Glomerular visceral epithelial cell (primary cell): ENCODE data around the gene COPS2.
"Not testable (repeated sequence)": the region's sequence is repeated elsewhere in the genome, so short reads cannot be mapped to it uniquely, and the experiment has no call there.

ENCODE experiments used
- DNase-seq: peaks from one replicate; pipeline ENCODE4 v3.0.0-alpha.2; 2016; ENCODE audit errors: extremely low spot score

The COPS2 gene

GRCh38 chr15:49155110-49155833 lies at the start of gene COPS2:
COPS2 (minus strand) TSS chr15:49155599; CDS start chr15:49155578, 21 bp downstream.
- peak; percentile 97 for DNase-seq

GRCh38 chr15:49200347-49200746 lies 44.9 kb upstream of the COPS2 start:
- no peak for DNase-seq

DNA sequence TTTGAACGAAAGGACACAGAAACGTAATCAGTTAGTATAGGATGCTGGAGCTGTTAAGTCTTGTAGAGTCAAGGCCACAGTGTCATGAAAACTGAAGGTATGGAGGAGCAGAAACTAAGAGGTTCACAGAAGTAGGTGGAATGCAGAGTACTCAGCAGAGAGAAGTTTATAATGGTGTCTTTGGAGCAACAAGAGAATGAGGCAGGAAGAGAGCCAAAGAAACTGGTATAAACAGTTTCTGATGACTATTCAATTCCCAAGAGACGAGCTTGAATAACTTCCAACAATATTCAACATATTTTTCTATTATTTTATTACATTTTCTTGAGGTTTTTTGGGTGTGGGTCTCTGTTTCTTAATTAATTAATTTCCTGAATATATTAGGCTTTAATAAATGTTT lies 44.3 kb upstream of the COPS2 start:
- no peak for DNase-seq

GRCh38 chr15:49196856-49197255 lies 41.5 kb upstream of the COPS2 start:
- DNase-seq, result no peak

DNA sequence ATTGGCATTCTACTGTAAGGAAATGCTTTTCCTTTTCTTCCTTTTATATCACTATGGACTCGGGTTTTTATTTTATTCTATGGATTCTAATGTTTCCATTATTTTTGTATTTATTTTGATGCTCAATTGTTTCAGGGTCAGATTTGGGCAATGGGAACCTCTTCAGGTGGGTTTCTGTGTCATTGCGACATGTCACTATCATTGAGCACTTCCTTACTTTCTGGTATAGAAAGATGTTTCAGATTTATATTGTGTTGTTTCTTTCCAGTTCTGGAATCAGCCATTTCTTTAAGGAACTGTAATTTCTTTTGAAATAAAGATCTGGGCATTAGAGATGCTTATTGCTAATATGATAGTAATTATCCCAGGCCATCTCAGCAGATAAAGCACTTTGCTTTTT lies 36.5 kb upstream of the COPS2 start:
- DNase-seq, result no peak

DNA sequence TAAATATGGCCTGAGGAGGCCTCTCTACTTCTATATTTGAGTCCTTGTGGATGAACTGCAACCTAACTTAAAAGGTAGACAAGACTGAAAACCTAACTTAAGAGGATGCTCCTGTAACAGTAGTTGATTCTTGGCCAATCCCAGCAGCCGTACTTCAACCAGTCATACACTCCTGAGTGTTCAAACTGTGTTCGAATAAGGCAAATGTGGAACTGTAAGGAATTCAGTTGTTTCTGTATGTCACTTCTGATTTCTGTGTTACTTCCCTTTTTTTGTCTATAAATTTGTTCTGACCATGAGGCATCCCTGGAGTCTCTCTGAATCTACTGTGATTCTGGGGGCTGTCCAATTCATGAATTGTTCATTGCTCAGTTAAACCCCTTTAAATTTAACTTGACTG lies 35.2 kb upstream of the COPS2 start:
- no peak for DNase-seq

GRCh38 chr15:49189631-49190030 lies 34.2 kb upstream of the COPS2 start:
- DNase-seq, result no peak

DNA sequence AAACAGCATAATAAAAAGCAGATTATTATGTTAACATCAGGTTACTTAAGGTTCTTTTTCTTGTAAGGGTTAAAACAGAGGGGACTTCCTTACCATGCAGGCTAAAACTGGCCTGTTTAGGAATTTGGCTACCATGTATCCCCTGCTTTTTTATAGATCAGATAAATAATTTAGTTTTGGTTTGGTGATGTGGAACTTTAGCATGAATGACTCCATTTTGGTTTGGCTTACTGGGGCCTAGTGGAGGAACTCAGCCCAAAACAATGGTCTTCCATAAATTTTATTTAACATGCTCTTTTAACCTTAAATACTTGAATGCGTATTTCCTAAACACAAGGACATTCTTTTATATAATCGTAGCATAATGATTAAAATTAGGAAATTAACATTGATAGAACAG lies 33.5 kb upstream of the COPS2 start:
- DNase-seq, result no peak

- DNase-seq, result no peak
These were observed 32.3 kb upstream of the COPS2 start for GRCh38 chr15:49187549-49188245.

DNA sequence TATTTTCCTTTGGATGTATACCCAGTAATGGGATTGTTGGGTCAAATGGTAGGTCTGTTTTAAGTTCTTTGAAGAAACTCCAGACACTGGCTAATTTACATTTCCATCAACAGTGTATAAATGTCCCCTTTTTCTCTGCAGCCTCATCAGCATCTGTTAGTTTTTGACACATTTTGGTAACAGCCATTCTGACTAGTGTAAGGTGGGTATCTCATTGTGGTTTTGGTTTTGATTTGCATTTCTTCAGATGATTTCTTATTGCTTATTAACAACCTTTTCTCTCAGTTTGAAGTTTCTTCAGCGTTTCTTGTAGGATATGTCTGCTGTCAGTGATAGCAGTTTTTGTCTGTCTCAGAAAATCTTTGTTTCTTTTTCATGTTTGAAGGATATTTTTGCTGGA lies 30.1 kb upstream of the COPS2 start:
- no peak for DNase-seq

DNA sequence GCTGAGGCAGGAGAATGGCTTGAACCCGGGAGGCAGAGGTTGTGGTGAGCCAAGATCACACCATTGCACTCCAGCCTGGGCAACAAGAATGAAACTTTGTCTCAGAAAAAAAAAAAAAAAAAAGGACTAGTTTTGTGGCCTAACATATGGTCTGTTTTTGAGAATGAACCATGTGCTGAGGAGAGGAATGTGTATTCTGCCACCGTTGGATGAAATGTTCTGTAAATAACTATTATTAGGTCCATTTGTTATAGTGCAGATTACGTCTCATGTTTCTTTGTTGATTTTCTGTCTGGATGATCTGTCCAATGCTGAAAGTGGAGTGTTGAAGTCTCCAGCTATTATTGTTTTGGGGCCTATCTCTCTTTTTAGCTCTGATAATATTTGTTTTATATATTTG lies 28.3 kb upstream of the COPS2 start:
- DNase-seq, result not testable (repeated sequence)

DNA sequence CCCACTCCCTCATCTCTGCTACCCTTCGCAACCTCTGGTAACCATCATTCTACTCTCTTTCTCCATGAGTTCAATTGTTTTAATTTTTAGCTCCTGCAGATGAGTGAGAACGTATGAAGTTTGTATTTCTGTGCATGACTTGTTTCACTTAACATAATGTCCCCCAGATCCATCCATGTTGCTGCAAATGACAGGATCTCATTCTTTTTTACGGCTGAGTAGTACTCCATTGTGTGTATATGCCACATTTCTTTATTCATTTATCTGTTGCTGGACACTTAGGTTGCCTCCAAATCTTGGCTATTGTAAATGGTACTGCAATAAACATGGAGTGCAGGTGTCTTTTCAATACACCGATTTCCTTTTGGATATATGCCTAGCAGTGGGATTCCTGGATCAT lies 26.7 kb upstream of the COPS2 start:
- DNase-seq, result no peak

- DNase-seq, result no peak
These were observed 24.2 kb upstream of the COPS2 start for GRCh38 chr15:49179433-49180190.

DNA sequence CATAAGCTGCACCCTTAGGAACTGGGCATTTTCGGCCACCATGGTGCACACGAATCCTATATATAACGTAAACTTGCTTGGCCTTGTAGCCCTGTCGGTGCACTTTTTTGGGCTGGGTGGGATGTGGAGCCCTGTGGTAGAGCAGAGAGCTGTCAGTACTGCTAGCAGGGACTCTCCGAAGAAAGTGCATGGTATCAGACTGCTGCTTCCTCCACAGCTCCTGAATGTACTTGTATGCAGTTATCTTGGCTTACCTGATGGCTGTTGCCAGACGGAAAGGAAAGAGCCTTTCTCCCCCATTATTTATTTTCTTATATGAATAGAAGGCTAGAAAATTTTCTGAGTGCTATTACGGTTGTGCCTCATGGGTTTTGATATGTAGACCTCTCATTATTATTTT lies 23.1 kb upstream of the COPS2 start:
- DNase-seq, result no peak

DNA sequence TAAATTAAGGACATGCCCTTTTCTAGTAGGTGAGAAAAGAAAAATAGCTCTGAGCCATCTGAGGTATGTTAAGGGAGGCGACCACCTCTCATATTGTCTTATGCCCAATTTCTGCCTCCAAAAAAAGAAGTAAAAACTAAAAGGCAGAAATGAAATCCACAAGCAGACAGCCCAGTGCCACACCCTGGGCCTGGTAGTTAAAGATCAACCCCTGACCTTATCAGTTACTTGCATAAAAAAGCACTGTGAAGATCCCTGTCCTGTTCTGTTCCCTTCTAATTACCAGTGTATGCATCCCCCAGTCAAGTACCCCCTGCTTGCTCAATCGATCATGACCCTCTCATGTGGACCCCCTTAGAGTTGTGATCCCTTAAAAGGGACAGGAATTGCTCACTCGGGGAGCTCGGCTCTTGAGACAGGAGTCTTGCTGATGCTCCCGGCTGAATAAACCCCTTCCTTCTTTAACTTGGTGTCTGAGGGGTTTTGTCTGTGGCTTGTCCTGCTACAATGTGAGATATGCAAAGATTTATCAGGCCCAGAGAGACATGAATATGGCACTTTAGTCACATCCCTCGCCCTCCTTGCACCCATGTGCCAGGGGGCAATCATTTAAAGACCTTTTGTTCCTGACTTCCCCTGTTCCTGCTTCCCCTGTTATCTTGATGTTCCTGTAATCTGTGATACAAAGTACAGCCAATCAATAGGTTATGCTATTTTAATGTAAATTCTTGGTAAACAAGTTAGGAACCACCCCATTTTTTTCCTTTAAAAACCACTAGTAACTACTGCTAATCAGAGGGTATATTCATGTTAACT lies 20.4 kb upstream of the COPS2 start:
- DNase-seq, result not testable (repeated sequence)

- no peak for DNase-seq
These were observed 19.5 kb upstream of the COPS2 start for GRCh38 chr15:49174902-49175301.

DNA sequence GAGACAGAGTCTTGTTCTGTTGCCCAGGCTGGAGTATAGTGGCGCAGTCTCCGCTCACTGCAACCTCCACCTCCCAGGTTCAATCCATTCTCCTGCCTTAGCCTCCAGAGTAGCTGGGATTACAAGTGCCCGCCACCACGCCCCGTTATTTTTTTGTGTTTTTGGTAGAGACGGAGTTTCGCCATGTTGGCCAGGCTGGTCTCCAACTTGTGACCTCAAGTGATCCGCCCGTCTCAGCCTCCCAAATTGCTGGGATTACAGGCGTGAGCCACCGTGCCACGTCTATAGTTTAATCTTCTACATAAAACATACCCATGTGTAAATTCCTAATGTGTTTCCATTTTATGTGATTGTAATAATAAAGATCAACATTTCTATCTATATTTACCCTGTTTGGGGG lies 16.4 kb upstream of the COPS2 start:
- DNase-seq, result no peak

DNA sequence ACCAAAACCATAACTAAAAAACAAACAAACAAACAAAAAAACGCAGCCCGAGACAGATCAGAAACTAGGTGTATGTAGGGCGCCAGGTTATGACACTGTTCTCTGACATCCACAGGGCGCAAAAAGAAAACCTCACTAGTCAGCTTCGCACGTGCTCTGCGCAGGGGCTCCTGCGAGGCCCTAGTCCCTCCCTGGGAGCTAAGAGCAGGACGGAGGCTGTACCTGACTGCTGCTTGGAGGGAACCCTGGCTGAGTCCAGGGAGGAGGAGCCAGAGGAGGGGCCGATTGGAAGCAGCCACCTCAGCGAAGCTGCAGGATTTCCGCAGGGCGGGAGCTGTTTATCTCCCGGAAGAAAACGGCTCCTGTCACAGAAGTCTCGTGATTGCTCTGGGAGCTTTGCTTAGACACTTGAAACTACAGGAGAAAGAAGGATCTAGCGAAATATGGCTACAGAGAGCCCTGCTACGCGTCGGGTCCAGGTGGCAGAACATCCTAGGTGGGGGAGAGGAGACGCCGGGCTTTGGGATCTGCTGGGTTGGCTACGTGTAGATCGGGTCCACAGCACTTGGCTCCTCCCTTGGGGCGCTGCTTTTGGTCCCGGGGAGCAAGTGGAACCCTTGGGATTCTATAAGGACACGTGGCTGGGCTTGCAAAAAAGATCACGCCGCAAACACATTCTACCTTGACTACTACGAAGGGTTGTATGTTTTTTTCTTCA lies 14.6 kb upstream of the COPS2 start, which contains the start of gene GALK2:
Gene GALK2 (plus strand): TSS at position 368 of the 718 bp plus-strand sequence. CDS start 76 bp downstream, at position 444.
- peak; percentile 89 for DNase-seq

DNA sequence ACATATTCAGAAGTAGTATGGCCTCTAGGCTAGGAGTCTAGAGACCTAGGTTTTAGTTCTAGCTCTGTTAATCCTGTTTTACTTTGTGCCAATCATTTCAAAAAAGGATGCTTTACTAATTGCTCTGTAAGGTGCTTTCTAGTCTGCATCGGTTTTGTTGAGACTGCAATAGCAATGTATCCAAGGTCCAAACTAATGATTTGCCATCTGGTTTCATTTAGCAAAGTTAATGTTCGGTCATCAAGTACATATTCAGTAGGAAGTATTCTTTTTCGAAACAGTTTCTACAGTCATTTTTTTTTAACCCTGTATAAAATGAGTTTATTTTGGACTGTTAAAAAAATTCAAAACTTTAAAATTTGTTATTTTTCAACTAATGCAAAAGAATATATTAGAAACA lies 12.6 kb upstream of the COPS2 start:
- no peak for DNase-seq

DNA sequence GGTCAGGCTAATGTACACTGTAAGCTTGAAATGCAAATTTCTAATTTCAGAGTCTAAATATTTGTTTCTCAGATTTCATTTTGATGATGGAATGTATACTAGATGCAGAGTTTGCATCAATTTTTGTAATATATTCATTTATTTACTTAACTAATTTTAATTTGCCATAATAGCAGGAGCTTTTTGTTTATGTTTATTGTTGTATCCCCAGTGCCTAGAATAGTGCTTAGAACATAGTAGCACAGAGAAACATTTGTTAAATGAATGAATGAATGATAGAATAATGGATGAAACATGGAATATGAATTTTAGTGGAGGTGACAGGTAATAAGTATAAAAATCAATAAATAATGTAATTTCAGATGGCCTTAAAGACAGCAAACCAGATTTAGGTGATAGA lies 9.5 kb upstream of the COPS2 start:
- DNase-seq, result no peak

GRCh38 chr15:49163678-49164077 lies 8.3 kb upstream of the COPS2 start:
- DNase-seq, result no peak
